GM19324 (cell line): Measurements from ENCODE around the gene HEPHL1.
"Not testable (repeated sequence)": the region's sequence is repeated elsewhere in the genome, so short reads cannot be mapped to it uniquely, and the experiment has no call there.

Experiments
- ATAC-seq: cut with Tn5 transposase; IDR thresholded peaks from one replicate; pipeline ENCODE4 v1.9.1; 2021; ENCODE audit warnings: mild to moderate bottlenecking, moderate library complexity; ENCODE audit not compliant: unreplicated experiment, low FRiP score

HEPHL1 gene, protein sequence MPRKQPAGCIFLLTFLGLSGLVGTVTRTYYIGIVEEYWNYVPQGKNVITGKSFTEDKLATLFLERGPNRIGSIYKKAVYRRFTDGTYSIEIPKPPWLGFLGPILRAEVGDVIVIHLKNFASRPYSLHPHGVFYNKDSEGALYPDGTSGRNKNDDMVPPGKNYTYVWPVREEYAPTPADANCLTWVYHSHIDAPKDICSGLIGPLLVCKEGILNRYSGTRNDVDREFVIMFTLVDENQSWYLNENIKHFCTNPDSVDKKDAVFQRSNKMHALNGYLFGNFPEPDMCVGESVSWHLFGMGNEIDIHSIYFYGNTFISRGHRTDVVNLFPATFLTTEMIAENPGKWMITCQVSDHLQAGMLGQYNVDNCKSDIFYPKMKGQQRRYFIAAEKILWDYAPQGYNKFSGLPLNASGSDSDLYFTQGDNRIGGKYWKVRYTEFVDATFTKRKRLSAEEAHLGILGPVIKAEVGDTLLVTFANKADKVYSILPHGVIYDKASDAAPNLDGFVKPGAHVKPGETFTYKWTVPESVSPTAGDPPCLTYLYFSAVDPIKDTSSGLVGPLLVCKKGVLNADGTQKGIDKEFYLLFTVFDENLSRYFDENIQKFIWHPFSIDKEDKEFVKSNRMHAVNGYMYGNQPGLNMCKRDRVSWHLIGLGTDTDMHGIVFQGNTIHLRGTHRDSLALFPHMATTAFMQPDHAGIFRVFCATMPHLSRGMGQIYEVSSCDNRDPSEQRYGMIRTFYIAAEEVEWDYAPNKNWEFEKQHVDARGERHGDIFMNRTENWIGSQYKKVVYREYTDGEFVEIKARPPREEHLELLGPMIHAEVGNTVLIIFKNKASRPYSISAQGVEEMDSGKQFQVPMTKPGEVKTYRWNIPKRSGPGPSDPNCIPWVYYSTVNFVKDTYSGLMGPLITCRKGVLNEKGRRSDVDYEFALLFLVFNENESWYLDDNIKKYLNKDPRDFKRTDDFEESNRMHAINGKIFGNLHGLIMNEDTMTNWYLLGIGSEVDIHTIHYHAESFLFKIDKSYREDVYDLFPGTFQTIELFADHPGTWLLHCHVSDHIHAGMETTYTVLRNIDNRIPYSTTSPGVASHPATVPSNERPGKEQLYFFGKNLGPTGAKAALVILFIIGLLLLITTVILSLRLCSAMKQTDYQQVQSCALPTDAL

DNA sequence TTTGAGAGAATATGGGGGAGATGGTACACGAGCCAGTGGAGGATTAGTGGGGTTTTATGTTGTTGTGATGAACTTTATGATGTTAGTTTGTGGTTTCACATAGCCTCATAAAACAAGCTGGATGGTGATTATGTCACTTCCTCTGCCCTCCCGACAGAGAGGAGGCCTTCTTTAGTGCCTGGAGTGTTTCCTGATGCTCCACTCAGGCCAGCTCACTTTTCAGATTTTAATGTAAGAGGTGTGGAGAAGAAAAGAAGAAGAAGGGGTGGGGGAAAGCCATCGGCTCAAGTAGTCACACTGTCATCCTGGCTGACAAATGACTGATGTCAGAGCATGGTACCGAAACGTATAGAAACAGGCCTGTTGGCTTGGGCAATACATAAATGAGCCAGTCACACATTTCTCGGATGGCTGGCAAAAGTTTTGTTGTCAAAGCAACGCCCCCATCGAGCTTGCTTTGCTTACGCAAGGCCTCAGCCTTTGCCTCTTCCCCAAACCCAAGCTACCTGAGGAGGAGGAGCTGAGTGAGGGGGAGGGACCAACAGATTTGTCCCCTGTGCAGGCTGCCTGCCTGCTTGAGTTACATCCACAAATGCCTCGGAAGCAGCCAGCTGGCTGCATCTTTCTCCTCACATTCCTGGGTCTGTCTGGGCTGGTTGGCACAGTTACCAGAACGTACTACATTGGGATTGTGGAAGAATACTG lies at the start of gene HEPHL1:
Gene HEPHL1 (plus strand): TSS at position 578 of the 705 bp plus-strand sequence. CDS start 15 bp downstream, at position 593.
- ATAC-seq = no peak

DNA sequence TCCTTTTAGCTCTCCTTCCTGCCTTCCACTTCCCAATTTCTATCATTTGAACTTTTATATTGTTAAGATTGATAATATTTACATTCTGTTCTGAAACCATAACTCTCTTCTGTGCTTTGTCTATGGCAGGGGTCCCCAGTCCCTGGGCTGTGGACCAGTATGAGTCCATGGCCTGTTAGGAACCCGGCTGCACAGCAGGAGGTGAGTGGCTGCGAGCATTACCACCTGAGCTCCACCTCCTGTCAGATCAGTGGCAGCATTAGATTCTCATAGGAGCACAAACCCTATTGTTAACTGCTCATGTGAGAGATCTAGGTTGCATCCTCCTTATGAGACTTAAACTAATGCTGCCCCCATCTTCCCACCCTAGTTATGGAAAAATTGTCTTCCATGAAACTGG lies 48.4 kb upstream of the HEPHL1 start:
- no peak for ATAC-seq

DNA sequence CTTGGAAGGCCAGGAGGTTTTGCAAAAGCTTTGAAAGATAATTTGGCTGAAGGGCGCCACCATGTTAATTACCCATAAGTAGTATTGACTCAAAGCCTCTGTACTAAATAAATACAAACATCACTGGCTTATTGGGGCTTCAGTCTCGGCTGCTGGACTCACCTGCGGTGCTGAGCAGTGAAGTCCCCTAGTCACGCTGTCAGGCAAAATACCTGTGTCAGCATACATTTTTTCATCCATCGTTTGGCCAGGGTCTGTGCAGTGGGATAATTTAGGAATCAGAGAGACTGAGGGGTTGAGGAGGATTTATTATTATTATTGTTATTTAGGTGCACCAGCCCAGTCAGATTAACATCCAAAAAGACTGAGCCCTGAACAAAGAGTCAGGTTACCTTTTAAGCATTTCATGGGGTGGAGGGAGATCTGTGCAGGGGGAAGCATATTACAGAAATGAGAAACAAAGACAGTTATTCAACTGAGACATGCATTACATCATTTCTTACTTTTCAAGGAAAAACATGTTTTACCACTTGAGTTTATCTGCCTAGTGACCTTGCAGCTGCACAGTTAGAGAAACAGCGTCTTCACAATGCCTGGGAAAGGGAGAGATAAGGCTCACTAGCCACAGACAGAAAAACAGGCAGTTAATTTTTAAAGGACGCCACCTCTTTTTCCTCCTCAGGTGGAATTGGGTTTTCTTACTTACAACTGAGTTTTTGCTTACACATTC lies 47.7 kb upstream of the HEPHL1 start:
- ATAC-seq = not testable (repeated sequence)

DNA sequence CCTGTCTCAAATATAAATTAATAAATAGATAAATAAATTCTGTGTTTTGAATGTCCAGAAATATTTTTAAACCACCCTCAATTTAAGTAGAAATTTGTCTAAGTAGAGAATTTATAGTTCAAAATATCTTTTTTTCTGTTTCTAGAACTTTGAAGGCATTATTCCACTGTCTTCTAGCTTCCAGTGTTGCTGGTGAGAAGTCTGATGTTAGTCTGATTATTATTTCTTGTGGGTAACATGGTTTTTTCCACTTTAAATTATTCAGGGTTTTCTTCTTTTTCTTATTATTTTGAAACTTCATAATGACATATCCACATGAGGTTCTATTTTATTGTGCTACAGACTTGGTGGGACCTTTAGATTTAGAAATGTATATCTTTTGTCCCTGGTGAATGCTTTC lies 46.4 kb upstream of the HEPHL1 start:
- no peak for ATAC-seq

DNA sequence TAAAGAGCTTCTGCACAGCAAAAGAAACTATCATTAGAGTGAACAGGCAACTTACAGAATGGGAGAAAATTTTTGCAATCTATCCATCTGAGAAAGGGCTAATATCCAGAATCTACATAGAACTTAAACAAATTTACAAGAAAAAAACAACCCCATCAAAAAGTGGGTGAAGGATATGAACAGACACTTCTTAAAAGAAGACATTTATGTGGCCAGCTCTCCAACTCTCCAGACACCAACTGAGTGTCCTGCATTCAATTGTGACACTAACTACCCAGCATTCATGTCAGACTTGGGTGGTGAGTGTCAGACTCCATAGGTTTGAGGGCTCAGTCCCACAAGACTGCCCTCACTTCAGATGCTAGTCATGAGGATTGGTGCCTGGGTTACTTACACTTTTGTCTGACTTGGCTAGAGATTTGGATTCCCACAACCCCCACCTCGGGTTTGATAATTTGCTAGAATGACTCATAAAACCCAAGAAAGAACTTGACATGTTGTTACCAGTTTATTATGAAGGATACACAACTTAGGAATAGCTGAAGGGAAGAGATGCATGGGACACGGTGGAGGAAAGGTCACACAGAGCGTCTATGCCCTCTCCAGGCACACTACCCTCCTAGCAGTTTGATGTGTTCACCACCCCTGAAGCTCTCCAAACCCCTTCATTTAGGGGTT lies 44.4 kb upstream of the HEPHL1 start:
- ATAC-seq = not testable (repeated sequence)

DNA sequence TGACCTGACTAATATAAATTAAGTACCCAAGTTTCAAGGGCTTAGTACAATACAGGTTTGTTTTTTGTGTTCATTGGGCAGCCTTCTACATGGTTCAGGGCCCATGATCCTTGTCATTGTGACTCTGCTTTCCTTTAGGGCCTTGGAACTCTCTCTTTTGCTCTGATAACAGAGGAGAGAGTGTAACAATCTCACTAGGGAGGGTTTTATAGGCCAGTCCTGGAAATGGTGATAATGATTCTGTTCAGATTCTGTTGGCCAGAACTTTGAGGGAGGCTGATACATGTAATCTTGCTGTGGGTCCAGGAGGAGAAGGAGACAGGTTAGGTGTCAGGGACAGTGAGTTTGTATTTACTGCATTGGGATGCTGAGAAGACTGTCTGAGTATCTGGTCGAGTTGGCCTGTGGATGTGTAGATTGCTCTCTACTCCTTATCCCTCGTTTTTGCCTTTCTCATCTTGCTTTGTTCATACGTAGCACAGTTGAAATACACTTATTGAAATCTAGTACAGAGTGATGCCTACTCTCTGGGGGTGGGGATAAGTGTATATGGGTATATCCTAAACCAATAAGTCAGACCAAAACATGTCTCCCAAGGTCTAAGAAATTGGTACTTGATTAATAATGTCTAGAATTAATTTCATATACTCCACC lies 37.5 kb upstream of the HEPHL1 start:
- ATAC-seq = no peak

DNA sequence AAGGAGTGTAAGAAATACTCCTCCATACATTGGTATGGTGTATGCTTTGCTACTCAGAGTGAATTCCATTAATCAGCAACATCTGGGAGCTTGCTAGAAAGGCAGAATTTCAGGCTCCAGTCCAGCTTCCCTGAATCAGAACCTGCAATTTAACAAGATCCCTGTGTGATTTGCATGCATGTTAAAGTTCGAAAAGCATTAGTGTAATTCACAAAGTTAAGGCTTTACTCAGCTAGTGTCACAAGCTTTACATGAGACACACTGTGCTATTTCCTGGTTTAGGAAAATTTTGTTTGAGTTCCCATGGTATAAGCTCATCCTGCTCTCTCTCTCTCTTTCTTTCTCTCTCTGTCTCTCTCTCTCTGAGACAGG lies 37.0 kb upstream of the HEPHL1 start:
- ATAC-seq = no peak

DNA sequence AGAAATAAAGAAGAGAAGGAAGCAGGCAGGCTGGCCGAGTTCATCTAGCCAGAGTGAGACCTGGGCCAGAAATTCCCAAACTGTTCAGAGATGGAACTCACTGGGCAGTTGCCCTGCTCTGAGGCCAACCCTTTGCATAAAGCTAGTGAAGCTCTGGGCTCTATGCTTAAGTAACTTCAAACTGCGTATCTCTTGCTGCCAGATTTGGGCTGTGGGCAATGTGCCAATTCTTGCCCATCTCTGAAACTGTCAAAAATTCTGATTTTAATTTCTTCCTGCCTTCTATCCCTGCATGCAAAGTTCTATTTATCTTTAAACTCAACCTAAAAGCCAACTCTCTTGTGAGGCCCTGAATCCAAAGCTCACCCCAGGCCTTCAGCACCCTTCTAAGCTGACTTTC lies 36.2 kb upstream of the HEPHL1 start:
- no peak for ATAC-seq

DNA sequence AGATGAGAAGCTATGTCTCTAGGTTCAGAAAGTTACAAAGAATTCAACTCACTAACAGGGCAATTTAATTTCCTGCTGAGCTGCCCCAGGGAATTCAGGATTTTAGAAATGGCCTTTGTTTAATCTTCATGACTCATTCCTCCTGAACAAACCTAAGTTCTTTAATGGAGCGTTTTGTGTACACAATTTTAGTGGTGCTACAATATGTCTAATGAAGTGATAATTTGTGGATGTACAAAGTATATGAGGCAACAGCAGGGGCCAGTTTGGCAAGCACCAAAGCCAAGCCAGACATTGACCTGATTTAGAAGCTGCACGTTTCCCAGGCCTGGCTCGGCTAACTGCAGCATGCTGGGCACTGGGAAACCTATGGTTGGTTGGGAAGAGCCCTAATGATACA lies 34.4 kb upstream of the HEPHL1 start:
- ATAC-seq = no peak

DNA sequence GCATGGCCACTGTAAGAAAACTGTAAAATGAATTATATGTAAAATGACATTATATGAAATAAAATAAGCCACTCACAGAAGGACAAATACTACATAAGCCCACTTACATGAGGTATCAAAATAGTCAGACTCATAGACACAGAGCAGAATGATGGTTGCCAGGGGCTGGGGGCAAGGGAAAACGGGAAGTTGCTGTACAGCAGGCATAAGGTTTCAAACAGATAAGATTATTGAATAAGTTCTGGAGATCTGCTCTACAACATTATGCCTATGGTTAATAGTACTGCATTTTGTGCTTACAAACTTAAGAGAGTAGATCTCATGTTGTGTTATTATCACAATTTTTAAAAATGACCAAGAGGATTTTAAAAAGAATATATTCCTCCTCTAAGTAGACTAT lies 32.7 kb upstream of the HEPHL1 start:
- no peak for ATAC-seq

DNA sequence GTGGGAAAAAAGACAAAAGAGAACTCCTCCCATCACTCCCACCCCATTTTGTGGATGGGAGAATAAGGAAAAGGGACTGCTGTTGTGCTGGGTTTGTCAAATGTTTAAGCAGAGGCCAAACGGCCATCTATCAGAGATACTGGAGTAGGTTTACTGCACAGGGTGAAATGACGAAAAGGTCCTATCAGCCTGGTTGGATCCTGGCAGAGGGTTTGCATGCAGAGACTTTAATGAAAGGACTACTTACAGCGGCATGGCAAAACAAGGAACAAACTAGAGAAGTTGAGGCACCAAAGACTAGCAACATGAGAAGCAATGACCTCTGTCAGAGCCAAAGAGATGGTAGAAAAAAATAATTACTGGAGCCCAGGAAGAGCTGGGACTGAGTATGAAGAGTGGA lies 32.2 kb upstream of the HEPHL1 start:
- ATAC-seq = no peak

DNA sequence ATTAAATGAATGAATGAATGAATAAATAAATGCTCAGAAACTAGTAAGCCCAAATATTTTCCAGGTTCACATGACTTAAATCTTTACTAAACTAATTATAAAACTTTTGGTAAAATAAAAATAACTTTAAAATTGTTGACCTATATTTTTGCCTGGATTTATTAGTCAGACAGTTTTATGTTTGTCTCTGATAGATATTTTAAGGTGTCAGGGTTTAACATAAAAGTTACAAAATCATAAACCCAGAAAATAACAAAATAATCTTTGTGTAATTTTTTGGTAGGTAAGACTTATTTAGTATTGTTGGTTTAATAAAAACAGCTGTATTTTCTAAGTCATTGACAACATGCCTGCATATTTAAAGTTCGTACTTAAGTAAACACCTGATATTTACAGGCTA lies 27.4 kb upstream of the HEPHL1 start:
- no peak for ATAC-seq

DNA sequence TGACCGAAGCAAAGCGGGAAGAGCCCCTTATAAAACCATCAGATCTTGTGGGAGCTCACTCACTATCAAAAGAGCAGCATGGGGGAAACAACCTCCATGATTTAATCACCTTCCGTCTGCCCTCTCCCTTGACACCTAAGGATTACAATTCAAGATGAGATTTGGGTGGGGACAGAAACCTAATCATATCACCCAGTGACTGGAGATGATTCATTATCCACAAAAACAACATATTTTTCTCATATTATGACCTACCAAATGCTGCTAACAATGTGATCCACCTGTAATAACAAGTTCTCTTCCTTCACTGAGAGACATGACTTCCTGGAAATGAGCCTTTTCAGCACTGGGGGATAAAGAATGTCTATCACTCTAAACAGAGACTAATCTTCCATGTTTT lies 23.4 kb upstream of the HEPHL1 start:
- no peak for ATAC-seq

DNA sequence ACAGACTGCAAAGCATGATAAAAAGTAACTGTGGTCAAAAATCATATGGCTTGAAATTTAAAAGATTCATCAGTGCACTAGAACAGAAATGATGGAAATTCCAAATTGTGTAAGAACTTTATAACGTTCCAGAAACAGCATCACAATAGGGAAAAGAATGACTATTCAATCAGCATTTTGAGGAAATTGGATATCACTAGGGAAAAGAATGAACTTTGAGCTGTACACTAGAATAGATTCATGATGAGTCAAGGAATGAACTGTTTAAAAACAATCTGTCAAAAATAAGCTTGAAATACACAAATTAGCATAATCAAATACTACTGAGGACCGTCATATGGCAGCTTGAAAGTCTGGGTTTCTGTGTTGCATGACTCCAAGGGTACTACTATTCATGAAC lies 20.5 kb upstream of the HEPHL1 start:
- no peak for ATAC-seq

DNA sequence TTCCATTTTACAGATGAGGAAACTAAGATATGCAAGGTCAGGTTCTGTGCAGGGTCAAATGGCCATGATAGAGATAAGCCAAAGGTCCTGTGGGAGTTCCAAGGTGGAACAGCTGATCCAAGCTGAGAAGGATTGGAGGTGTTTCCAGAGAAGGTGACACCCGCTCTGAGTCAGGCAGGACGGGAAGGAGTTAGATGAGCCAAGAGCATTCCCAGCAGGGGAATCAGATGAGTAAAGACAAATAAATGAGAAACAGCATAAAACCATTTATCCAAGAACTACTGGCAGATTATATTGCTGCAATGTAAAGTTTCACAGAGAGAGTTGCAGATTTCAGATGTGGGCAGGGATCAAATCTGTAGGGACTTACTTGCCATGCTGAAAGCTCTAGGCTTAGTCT lies 18.9 kb upstream of the HEPHL1 start:
- ATAC-seq = no peak

DNA sequence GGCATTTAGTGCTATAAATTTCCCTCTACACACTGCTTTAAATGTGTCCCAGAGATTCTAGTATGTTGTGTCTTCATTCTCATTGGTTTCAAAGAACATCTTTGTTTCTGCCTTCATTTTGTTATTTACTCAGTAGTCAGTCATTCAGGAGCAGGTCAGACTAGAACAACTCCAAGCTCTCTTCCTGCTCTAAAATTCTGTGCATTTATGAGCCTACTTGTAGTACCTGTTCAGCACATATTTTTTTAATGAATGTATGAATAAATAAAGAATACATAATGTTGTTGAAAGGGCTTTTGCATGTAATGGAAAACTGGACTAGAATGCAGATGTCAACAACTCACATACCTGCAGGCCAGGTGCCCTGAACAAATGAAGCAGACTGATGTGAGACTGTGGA lies 13.7 kb upstream of the HEPHL1 start:
- no peak for ATAC-seq

DNA sequence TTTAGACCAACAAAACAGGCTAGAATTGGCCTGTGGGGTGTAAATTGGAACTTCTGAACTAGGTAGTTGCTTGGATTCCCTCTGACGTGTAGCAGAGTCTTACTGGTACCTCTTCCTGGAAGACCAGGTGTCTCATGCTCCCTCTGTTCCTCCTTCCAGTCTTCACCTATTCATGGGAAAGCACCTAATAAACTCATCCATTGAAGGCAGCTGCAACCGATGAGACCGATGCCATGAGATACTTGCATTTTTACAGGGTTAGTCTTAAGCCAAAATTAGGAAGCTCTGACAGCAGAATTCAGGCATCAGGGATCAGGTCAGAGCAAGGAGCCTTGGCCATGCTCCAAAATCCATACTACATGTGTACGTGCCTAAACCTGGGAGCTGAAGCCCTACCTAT lies 13.2 kb upstream of the HEPHL1 start:
- no peak for ATAC-seq

DNA sequence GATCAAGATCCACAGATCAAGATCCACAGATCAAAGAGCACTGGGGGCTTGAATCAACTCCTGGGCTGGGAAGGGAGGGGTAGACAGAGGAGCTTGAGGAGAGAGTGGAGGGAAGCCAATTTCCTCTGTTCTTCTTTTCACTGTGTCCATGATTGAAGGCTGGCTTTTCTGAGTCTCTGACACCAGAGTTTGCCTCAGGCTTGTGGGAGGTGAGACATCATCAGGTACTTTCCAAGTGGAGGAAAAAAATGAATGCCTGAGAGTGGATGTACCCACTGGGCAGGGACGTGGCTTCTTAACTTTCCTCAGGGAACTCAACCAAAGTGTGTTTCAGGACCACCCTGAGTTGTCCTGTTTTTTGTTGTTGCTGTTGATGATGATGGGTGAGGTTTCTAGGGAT lies 11.0 kb upstream of the HEPHL1 start:
- no peak for ATAC-seq

DNA sequence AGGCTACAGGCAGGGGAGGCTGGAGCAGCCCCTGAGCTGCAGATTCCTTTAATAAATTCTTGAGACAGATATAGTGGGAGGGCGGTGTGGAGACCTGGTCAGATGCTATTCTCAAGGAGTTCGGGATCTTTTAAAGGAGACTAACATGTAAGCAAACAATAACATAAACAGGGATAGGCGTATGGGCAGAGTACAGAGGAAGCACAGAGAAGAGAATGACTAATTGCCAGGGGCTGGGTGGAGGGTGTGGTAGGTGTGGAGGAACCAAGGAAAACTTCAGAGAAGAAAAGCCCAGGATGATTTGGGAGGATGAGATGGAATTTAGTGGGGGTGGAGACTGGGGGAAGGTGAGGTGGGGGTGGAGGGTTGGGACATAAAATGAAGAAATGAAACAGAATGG lies 9.7 kb upstream of the HEPHL1 start:
- no peak for ATAC-seq
